Activated T-helper 2 cell treated with anti-CD3 and anti-CD28 coated beads, Interferon-gamma antibody, Interleukin-2, Interleukin-4, amounts not matched to agents 10 μg/mL and 5 μg/mL and 100 μg/mL, durations not matched to agents 14 hours and 24 hours and 36 hours (primary cell): ENCODE results near the gene CAST. TPM values are rescaled to one million over a fixed set of nuclear protein-coding genes. Genes with fewer than 3 reads are reported as not detected.

ENCODE experiments used
- DNase-seq: peaks from one replicate; pipeline ENCODE4 v3.0.0; 2021; ENCODE audit warnings: low spot score
- H3K27ac Mint-ChIP-seq: one replicate; pipeline ENCODE4 v1.8.0; 2021; ENCODE audit warnings: mixed read lengths
- H3K27me3 Mint-ChIP-seq: one replicate; pipeline ENCODE4 v1.8.0; 2021; ENCODE audit warnings: low read depth, mixed read lengths
- H3K36me3 Mint-ChIP-seq: one replicate; pipeline ENCODE4 v1.8.0; 2021; ENCODE audit warnings: low read depth, mixed read lengths
- H3K4me1 Mint-ChIP-seq: one replicate; pipeline ENCODE4 v1.8.0; 2021; ENCODE audit warnings: low read depth, mixed read lengths
- H3K4me3 Mint-ChIP-seq: one replicate; pipeline ENCODE4 v1.8.0; 2021; ENCODE audit warnings: low read depth, mild to moderate bottlenecking, moderate library complexity, mixed read lengths
- H3K9me3 Mint-ChIP-seq: one replicate; pipeline ENCODE4 v1.8.0; 2021; ENCODE audit warnings: mixed read lengths
- intact Hi-C: fragments of 100-400 bp; cut with micrococcal nuclease; formaldehyde crosslinking; loops from one replicate; pipeline ENCODE4 v1.15.1; 2023
- total RNA-seq: library from RNA; stranded (reverse); gene quantifications from 2 replicates; pipeline ENCODE4 v1.2.3, GENCODE V29; 2022

CAST gene
- total RNA-seq, 1 donor from 2014 or later: 110 TPM

- no peak overlapping the region for H3K4me3 Mint-ChIP-seq
- intact Hi-C loops: no loop called here
- no peaks in the 10 kb centered on the region for H3K27me3 Mint-ChIP-seq
- peaks cover 5% of the 10 kb centered on the region for H3K36me3 Mint-ChIP-seq
- H3K27ac Mint-ChIP-seq: no peak overlapping the region
- DNase-seq: no peak
- H3K9me3 Mint-ChIP-seq: no peaks in the 10 kb centered on the region
- peaks cover 7% of the 10 kb centered on the region for H3K4me1 Mint-ChIP-seq
Observed at GRCh38 chr5:96709152-96709821, 47.1 kb downstream of the CAST start.

GRCh38 chr5:96712100-96712746 lies 50.0 kb downstream of the CAST start:
- H3K27me3 Mint-ChIP-seq: no peaks in the 10 kb centered on the region
- no peak overlapping the region for H3K4me3 Mint-ChIP-seq
- no peaks in the 10 kb centered on the region for H3K9me3 Mint-ChIP-seq
- intact Hi-C loops: no loop called here
- H3K27ac Mint-ChIP-seq: no peak overlapping the region
- peaks cover 10% of the 10 kb centered on the region for H3K36me3 Mint-ChIP-seq
- peaks cover 13% of the 10 kb centered on the region for H3K4me1 Mint-ChIP-seq
- DNase-seq: no peak

- Mint-ChIP-seq H3K27ac (no peak overlapping the region), H3K4me1 (peaks cover 19% of the 10 kb centered on the region), H3K9me3 (no peaks in the 10 kb centered on the region), H3K27me3 (no peaks in the 10 kb centered on the region), H3K4me3 (no peak overlapping the region), H3K36me3 (peaks cover 10% of the 10 kb centered on the region)
- intact Hi-C loops: no loop called here
- DNase-seq: no peak
Observed at GRCh38 chr5:96714450-96714849, 52.3 kb downstream of the CAST start.

DNA sequence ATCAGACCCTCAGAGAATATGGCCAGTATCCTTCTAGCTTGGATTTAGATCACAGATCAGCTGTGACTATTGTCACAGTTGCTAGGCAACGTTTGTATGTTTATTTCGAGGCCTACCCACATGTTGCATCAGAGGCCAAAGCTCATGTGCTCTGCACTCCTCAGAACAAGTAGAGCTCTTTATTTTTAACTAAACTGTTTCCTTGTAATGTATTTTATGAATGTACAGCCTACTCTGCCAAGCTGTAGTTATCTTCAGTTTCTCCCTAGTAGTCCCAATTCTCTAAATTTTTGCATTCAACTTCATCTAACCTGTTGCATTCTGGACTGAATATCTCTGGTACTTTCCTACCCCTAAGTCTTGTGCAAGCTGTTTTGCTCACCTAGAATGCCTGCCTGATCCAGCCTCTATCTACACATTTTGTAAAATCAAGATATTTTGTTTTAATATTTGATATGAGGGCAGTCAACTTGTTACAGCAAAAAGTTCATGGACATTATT lies 52.8 kb downstream of the CAST start:
- Mint-ChIP-seq H3K4me1 (peaks cover 19% of the 10 kb centered on the region), H3K27me3 (no peaks in the 10 kb centered on the region), H3K4me3 (no peak overlapping the region), H3K9me3 (no peaks in the 10 kb centered on the region), H3K27ac (no peak overlapping the region), H3K36me3 (peaks cover 10% of the 10 kb centered on the region)
- no peak for DNase-seq
- intact Hi-C loops: no loop called here

GRCh38 chr5:96716007-96716406 lies 53.8 kb downstream of the CAST start:
- no peaks in the 10 kb centered on the region for H3K27me3 Mint-ChIP-seq
- H3K36me3 Mint-ChIP-seq: peaks cover 10% of the 10 kb centered on the region
- no peak overlapping the region for H3K27ac Mint-ChIP-seq
- DNase-seq: no peak
- intact Hi-C loops: no loop called here
- H3K9me3 Mint-ChIP-seq: no peaks in the 10 kb centered on the region
- H3K4me1 Mint-ChIP-seq: peaks cover 19% of the 10 kb centered on the region
- H3K4me3 Mint-ChIP-seq: no peak overlapping the region

DNA sequence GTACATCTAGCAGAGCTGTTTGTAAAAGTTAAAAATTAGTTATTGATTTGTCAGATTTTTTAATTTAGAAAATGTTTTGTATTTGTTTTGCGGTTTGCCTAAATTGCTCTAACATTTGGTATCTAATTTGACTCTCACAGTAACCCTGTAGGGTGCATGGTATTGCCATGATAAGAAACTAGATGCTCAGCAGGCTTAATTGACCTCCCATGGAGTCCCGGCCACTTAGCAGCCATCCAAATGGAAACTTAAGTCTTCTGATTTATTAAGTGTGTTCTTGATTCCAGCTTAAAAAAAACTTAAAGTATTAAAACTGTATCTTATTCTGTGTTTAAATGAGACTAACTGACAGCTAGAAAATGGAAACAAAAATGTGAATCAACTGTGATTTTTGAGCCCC lies 54.5 kb downstream of the CAST start:
- Mint-ChIP-seq H3K9me3 (no peaks in the 10 kb centered on the region), H3K4me1 (peaks cover 19% of the 10 kb centered on the region), H3K27me3 (no peaks in the 10 kb centered on the region), H3K36me3 (peaks cover 10% of the 10 kb centered on the region), H3K27ac (no peak overlapping the region), H3K4me3 (no peak overlapping the region)
- DNase-seq: no peak
- intact Hi-C loops: no loop called here

DNA sequence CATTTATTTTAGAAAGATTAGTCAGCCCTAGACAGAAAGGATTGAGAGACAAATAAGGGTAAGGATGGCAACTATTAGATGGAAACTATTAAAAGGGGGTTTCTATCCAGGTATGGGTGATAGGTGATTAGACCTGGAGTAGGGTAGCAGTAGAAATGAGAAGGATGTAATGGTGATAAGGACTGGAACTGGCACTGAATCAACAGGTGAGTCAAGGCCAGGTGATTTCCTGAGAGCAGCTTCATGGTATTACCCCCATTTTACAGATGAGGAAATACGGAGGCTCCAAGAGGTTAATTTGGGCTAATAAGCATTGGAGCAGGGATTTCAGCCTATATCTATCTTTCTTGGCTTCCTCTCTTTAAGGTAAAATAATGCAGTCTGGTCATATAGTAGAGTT lies 55.7 kb downstream of the CAST start:
- no peak for DNase-seq
- Mint-ChIP-seq H3K9me3 (no peaks in the 10 kb centered on the region), H3K4me1 (peaks cover 19% of the 10 kb centered on the region), H3K36me3 (peaks cover 6% of the 10 kb centered on the region), H3K27me3 (no peaks in the 10 kb centered on the region), H3K4me3 (no peak overlapping the region), H3K27ac (no peak overlapping the region)
- intact Hi-C loops: no loop called here

- Mint-ChIP-seq H3K4me3 (no peak overlapping the region), H3K27ac (no peak overlapping the region), H3K27me3 (no peaks in the 10 kb centered on the region), H3K9me3 (no peaks in the 10 kb centered on the region), H3K36me3 (peaks cover 7% of the 10 kb centered on the region), H3K4me1 (peaks cover 19% of the 10 kb centered on the region)
- DNase-seq: no peak
- intact Hi-C loops: no loop called here
Observed at GRCh38 chr5:96718635-96719077, 56.5 kb downstream of the CAST start.

DNA sequence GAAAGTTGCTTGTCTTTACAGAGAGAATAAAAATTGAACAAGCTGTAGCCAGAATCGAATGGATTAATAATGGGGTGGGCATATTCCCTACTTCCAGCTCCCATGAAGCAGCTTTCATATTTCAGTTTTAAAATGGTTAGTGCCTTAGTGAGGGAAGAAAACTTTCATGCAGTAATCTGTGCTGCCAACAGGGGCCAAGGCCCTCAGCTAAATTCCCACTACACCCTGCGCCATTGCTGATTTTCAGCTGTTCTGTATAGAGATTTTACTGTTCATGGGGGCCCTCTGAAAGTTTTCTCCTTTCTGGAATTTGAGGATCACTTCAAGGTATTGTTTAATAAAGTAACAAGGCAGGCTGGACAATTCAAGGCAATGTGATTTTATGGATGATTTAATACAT lies 58.2 kb downstream of the CAST start:
- Mint-ChIP-seq H3K9me3 (no peaks in the 10 kb centered on the region), H3K27me3 (no peaks in the 10 kb centered on the region), H3K4me1 (peaks cover 13% of the 10 kb centered on the region), H3K27ac (no peak overlapping the region), H3K4me3 (no peak overlapping the region), H3K36me3 (peaks cover 7% of the 10 kb centered on the region)
- no peak for DNase-seq
- intact Hi-C loops: no loop called here

DNA sequence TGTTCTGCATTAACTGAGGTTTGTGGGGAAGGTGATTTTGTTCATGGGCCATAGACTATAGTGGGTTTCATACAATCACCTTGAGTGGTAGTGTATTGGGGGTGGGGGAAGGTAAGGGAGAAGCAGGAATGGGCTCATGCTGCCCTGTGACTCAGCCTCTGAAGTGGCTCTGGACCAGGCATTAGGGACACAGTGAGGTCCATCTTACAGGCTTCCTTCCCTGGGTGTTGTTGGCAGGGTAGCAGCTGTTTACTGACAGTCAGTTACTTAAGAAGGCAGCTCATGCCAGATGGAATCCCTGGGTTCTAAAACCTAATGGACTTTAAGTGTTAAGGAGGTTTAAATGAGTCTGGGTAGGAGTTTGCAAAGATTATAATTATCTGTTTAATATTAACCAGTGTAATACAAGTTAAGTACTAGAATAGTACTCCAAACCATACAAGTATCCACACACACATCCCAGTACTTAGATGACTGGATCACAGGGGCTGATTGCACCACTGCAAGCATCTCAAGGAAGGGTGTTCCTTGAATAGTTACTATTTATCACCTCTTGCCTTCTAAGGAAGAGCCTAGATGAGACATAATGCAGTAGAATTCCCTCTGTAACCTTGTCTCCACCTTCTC lies 59.3 kb downstream of the CAST start:
- Mint-ChIP-seq H3K4me3 (no peak overlapping the region), H3K27ac (no peak overlapping the region), H3K27me3 (no peaks in the 10 kb centered on the region), H3K36me3 (peaks cover 11% of the 10 kb centered on the region), H3K9me3 (no peaks in the 10 kb centered on the region), H3K4me1 (peaks cover 9% of the 10 kb centered on the region)
- intact Hi-C loops: no loop called here
- no peak for DNase-seq

DNA sequence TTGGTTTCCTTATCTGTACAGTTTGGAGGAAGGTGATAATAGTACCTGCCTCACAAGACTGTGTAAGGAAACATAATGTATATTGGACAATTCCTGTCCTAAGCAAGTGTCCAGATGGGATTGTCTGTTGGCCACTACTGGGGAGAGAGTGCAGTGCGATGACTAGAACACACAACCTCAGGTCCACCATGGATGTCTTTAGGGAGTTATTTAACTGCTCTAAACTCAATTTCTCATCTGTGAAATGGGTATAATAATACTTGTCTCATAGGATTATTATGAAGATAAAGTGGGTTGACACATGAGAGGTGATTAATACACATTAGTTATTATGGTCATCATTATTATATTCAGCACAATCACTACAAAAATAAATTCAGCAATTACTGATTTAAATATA lies 63.1 kb downstream of the CAST start:
- Mint-ChIP-seq H3K27ac (no peak overlapping the region), H3K4me3 (no peak overlapping the region), H3K4me1 (no peaks in the 10 kb centered on the region), H3K27me3 (no peaks in the 10 kb centered on the region), H3K36me3 (peaks cover 20% of the 10 kb centered on the region), H3K9me3 (no peaks in the 10 kb centered on the region)
- intact Hi-C loops: no loop called here
- DNase-seq: no peak

DNA sequence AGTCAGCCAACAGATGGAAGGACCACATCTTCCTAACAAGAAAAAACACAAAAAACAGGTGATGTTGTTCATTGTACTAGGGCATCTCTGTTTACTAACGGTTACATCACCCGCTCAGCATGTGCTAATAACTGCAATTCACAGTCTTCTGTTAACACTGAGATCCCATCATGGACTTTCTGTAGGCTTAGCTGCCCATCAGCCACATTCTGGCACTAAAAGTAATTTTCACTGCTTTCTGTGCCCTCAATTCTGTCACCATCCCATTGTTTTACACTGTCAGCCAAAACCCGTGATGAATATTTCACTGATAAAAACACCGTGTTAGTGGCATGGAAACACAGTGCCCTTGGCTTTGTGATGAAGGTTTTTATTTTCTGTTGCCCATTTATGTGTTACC lies 64.6 kb downstream of the CAST start:
- DNase-seq: no peak
- Mint-ChIP-seq H3K27me3 (no peaks in the 10 kb centered on the region), H3K9me3 (no peaks in the 10 kb centered on the region), H3K4me1 (no peaks in the 10 kb centered on the region), H3K27ac (no peak overlapping the region), H3K36me3 (peaks cover 33% of the 10 kb centered on the region), H3K4me3 (no peak overlapping the region)
- intact Hi-C loops: no loop called here

GRCh38 chr5:96729156-96729555 lies 67.0 kb downstream of the CAST start:
- Mint-ChIP-seq H3K4me1 (no peaks in the 10 kb centered on the region), H3K27me3 (no peaks in the 10 kb centered on the region), H3K27ac (no peak overlapping the region), H3K4me3 (no peak overlapping the region), H3K36me3 (peaks cover 37% of the 10 kb centered on the region), H3K9me3 (no peaks in the 10 kb centered on the region)
- intact Hi-C loops: no loop called here
- no peak for DNase-seq
